GM19035 (cell line): ENCODE measurements around the gene C12orf56.
"Not testable (repeated sequence)": the region's sequence is repeated elsewhere in the genome, so short reads cannot be mapped to it uniquely, and the experiment has no call there.

Source experiments
- ATAC-seq: cut with Tn5 transposase; IDR thresholded peaks from one replicate; pipeline ENCODE4 v1.9.1; 2021; ENCODE audit not compliant: unreplicated experiment

Gene C12orf56

DNA sequence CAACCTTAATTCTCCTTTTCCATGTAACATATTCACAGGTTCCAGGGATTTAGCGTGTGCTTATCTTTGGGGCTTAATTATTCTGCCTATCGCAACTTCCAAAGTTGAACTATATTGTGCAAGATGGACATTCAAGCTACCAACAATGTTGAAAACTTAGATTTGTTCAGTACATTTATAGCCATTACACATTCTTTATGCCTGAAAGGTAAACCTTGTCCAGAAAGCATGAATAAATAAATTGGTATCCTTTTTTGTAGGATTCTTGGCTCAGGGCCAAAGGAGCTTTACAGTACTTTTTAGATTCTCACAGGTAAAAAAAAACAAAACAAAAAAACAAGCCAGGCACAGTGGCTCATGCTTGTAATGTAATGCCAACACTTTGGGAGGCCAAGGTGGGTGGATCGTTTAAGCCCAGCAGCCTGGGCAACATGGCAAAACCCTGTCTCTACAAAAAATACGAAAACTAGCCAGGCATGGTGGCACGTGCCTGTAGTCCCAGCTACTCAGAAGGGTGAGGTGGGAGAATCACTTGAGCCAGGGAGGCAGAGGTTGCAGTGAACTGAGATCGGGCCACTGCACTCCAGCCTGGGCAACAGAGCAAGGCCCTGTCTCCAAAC is 3.3 kb downstream of the C12orf56 start:
- ATAC-seq = no peak

DNA sequence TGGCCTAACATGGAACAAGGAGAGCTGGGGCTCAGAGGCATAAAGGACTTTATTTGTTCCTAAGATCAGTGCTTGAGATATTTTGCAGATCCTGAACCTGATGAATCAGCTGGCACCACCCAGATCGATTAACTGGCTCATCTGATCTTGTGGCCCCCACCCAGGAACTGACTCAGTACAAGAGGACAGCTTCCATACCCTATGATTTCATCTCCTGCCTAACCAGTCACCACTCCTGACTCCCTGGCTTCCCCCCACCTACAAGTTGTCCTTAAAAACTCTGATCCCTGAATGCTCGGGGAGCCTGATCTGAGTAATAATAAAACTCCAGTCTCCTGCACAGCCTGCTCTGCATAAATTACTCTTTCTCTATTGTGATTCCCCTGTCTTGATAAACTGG is 5.1 kb downstream of the C12orf56 start:
- no peak for ATAC-seq

DNA sequence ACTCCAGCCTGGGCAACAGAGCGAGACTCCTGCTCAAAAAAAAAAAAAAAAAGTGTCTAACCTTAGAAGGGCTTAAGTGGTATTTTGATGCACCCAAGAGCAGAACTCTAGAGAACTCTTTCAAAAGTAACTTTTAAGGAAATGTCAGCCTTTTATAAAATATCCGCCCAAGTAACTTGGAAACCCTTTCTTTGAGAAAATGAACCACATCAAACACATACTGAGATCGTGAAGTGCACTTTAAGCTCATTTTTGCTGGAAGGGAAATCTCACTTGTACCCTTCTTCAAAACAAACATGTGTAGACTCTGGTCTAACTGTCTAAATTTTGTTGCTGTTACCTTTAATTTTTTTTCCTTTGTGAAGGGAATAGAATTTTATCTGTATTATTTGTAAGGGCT is 5.5 kb downstream of the C12orf56 start:
- ATAC-seq = no peak

DNA sequence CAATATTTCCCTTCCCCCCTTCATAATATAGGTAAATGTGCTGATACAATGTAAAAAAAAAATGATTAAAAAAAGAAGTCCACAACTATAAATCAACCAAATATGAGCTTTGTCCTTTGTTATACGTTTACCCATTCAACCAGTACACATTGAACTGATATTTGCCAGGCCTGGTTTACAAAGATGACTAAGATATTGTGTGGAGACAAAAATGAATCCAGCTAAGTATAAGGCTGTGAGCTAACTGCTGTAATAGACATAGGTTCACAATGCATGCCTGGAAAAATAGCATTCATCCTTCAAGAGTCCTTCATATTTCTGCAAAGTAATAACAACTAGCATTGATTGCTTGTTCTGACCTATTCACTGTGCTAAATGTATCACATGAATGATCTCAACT is 6.9 kb downstream of the C12orf56 start:
- ATAC-seq = no peak

DNA sequence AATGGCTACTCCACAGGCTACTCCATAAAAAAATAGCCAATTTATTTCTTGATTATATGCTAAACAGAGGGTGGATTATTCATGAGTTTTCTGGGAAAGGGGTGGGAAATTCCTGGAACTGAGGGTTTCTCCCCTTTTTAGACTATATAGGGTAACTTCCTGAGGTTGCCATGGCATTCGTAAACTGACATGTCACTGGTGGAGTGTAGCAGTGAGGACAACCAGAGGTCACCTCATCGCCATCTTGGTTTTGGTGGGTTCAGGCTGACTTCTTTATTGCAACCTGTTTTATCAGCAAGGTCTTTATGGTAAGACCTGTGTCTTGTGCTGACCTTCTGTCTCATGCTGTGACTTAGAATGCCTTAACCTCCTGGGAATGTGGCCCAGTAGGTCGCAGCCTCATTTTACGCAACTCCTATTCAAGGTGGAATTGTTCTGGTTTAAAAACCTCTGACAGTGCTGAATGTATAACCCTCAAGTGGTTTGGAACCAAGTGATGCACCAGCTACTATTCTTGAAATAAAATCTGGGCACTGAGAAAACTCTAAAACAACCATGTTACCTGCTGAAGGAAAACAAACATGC is 27.7 kb downstream of the C12orf56 start:
- ATAC-seq = no peak

DNA sequence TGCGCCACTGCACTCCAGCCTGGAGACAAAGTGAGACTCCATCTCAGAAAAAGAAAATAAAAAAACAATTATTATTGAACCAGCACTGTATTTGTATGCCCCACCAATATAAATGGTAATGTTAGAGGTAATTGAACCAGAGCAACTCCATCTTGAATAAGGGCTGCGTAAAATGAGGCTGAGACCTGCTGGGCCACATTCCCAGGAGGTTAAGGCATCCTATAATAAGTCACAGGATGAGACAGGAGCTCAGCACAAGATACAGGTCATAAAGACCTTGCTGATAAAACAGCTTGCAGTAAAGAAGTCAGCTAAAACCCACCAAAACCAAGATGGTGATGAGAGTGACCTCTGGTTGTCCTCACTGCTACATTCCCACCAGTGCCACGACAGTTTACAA is 29.4 kb downstream of the C12orf56 start:
- not testable (repeated sequence) for ATAC-seq

DNA sequence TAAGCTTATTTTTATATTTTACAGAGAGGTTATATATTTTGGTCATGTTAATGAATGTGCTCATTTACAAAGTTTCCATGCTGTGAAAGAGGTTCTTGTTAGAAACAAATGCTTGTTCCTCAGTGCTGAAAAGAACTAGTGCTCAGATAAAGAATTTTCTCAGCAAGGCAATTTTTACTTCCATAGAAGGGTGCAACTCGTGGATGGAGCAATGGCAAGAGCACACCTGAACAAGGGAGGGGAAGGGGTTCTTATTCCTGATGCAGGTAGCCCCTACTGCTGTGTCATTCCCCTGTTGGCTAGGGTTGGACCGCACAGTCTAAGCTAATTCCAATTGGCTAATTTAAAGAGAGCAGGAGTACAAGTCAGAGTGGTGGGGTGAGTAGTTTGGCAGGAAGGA is 34.3 kb downstream of the C12orf56 start:
- ATAC-seq = not testable (repeated sequence)

DNA sequence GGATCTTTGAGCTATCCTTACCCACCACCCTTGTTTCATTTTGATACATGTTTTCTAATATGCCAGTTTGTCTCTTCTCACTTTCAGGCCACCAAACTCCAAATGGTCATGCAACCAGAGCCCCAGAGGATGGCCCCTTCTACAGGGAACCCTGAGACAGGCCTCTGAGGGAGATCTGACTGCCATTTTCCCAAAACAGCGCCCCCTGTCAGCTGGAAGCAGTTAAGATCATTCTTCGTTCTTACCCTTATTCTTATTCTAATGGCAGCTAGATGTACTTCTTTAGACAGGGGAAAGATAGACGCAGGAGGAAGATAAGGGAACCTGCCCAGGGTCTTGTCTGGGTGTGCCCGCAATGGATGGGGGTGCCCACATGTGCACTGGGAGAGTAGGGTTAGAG is 38.4 kb downstream of the C12orf56 start:
- ATAC-seq = no peak

DNA sequence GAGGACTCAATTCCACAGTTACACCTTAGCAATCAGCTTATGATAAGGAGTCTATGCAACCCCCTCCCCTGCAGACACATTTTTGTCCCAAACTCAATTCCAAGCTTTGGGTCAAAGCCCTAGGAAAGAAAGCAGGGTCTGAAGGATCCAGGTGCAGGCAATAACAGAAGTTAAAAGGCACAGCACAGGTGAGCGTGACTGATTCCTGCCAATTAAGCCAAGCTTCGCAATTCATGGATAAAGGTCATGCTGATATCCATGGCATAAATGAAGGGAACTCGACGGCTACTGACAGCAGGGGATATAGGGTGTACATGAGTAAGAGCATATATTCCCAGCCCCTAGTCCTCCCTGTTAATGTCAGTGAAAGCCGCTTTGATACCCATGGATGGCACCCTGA is 39.3 kb downstream of the C12orf56 start:
- ATAC-seq = no peak

DNA sequence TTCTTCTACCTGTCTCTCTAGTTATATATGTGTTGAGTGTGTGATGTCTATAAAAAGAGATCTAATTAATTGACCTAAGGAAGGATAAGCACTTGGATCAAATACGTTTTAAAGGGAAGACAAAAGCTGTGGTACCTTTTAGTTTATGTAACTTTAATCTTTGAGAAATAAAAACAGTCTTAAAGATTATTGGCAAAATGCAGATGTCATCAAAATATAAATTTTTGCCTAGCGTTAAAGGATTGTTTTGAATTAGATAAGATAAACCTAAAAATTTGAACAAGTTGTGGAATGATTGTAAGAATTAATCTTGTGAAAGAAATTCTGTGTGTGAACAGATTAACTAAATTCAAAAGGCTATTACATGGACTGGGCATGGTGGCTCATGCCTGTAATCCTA is 42.9 kb downstream of the C12orf56 start:
- ATAC-seq = no peak

DNA sequence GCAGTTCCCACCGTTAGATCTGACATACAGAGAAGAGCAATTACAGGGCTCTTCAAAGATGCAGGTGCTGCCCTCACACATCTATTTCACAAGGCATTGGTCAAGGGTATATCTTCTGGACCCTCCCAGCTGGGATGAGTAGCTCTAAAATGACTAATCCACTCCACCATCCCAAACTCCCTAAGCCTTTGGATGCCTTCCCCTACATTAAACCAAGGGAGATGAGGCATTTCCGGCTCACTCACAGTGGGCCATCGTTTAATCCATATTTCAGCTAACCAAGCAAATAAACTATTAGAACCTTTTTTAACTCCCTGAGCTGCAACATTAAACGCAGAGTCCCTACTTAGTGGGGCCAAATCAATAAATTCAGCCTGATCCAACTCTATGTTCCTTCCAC is 45.9 kb downstream of the C12orf56 start:
- not testable (repeated sequence) for ATAC-seq

DNA sequence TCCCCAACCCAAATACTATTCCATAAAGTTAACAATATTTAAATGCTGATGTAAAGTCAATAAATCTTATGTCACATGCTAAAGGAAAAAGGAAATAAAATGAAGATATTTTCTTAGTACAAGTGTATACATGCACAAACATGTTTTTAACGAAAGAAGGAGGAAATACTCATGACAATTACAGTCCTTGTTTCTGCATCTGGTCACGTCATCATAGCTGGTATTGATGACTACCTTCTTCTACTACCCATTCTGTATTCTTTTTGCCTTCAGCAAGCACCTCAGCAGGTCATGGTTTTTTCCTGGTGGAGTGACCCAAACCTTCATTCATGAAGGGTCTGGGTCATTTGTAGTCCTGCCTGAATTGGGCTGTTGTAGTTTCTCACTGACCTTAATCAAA is 50.0 kb downstream of the C12orf56 start:
- ATAC-seq = not testable (repeated sequence)

DNA sequence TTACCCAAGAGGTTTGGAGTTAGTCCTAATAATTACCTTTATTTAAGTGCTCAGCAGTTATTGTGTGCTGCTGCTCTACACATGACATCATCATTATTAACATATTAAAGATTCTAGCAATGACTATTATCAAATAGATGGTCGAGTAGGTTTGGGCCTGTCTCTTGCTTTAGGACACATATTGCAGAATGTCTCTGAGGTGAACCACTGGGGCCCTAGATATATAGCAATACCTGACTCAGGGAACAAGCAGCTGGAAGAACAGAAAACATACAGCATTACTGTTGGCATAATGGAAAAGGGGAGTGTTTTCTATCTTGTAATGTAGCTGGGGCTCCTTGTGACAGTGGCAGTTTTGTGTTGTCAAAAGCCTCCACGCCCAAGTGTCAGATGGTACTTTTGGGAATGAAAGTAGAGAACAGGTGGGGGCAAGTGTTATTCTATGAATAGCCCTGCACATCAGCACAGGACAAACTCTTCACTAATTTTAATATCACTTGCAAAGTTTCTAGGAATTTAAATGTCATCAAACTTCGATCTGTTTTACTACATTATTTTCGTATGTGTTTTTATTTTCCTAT is 54.6 kb downstream of the C12orf56 start:
- ATAC-seq = no peak

DNA sequence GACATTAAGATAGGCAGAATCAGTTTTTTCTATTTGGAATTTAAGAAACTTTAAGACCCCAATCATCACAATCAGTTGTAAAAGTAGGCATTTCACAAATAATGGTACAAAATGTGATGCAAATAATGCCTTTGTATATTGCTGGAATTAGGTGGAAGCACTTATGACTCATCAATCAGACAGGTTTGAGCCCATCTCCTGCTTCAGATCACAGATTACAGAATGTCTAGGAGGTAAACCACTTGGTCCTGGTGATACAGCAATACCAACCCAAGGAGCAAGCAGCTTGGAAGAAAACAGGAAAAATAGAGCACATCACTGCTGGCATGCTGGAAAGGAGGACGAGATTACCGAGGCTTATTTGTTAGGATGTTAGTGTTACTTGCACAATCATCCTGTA is 57.6 kb downstream of the C12orf56 start:
- ATAC-seq = no peak

DNA sequence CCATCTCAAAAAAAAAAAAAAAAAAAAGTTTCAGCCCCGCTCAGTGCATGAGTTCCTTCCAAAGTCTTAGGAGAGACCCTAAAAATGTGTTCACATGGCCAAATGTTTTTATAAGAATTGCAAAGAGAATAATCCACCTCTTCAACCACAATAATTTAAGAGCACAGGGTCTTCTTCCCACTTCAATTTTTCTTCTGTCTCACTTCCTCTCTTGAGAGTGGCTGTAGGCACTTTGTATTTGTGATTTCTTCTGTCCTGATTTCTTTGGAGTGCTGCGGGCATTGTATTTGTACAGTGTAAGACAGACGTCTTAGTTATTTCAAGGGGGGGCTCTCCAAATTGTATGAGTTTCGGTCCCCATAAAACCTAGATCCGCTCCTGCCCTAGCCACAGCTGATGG is 58.3 kb downstream of the C12orf56 start:
- no peak for ATAC-seq

DNA sequence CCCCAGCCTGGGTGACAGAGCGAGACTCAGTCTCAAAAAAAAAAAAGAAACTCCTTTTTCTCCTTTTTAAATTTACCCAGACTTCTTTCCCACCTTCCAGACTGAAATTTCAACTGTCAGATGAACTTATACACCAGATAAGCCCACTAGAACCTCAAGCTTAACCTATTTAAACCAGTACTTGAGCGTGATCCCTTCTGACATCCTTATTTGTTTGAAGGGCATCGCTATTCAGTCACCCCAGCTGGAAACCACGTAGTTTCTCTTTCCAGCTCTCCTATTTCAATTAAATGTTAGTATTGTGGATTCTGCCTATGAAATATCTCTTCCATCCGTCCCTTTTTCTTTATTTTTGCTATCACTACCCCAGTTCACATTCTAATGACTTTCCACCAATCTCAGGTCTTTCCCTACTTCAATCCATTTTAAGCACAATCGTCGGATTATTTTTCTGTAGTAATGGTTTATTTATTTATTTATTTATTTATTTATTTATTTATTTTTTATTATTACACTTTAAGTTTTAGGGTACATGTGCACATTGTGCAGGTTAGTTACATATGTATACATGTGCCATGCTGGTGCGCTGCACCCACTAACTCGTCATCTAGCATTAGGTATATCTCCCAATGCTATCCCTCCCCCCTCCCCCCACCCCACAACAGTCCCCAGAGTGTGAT is 61.4 kb downstream of the C12orf56 start:
- ATAC-seq = not testable (repeated sequence)

DNA sequence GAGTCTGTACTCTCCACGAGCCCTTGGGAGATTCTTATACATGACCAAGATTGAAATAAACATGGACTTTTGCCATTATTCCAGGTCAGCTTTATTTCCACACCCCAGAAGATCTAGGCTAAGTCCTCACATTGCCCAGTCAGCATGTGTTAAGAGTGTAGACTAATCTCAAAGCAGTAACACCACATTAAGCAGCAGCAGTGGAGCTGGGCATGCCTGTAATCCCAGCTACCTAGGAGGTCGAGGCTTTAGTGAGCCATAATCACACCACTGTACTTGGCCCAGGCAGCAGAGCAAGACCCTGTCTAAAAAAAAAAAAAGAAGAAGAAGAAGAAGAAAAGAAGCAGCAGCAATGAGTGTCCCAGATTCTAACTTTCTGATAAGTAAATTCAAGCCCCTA is 65.5 kb downstream of the C12orf56 start:
- ATAC-seq = no peak

DNA sequence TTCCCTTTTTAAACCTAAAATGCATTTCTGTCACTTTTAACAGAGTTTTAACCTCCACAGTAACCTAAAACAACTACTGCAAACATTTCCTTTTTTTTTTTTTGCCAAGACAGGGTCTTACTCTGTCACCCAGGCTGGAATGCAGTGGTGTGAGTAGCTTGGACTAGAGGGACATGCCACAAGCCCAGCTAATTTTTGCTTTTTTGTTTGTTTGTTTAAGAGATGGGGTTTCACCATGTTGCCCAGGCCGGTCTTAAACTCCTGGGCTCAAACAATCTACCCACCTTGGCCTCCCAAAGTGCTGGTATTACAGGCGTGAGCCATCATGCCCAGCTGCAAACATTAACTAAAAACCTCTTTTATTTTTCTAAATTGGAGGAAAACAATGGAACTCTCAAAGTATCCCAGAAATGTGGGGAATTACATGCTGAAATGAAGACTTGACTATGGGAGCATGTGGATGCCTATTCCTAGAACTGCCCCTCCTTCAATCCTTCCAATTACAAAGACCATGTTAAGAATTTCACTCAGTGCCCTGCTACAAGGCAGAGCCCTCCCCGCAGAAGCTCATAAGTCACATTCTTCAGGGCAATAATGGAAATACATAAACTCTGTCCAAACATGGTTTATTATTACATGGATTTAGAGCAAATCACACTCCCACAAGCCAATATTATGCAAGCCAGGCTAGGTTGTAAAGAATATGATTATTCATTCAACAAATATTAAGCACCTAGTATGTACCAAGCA is 66.9 kb downstream of the C12orf56 start:
- ATAC-seq = no peak

DNA sequence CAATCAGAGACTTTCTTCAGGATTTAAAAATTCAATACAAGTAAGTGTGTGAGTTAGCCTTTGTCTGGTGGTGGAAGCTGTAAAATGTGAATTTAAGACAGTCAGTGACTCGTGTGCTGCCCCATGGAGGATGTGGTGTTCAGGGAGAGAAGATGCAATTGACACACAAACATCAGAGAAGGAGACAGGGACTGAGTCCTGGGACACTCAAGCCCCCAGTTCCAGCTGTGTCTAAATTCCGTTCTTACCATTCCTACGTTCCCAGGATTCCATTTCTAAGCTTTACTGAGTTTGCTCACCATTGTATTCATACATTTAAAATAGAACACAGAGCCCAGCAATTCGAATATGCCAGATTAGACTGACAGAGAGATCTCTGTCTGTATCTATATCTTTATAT is 67.6 kb downstream of the C12orf56 start:
- no peak for ATAC-seq

DNA sequence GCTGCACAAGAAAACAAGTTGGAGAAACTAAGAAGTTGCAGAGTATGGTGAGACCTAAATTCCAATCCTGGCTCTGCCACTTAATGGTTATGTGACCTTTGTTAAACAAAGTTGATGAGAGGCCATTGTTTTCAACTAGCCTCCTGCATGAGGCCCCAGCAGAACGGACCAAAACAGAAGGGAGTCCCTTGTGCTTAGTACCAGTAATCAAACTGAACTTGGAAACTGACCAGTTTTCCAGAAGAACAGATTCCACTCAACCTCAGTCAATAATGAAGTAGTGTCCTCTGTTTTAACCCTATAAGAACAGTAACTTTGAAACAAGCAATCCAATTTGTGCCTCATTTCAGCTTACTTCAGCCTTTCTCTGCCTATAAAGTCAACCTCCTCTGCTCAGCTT is 69.9 kb downstream of the C12orf56 start:
- no peak for ATAC-seq

DNA sequence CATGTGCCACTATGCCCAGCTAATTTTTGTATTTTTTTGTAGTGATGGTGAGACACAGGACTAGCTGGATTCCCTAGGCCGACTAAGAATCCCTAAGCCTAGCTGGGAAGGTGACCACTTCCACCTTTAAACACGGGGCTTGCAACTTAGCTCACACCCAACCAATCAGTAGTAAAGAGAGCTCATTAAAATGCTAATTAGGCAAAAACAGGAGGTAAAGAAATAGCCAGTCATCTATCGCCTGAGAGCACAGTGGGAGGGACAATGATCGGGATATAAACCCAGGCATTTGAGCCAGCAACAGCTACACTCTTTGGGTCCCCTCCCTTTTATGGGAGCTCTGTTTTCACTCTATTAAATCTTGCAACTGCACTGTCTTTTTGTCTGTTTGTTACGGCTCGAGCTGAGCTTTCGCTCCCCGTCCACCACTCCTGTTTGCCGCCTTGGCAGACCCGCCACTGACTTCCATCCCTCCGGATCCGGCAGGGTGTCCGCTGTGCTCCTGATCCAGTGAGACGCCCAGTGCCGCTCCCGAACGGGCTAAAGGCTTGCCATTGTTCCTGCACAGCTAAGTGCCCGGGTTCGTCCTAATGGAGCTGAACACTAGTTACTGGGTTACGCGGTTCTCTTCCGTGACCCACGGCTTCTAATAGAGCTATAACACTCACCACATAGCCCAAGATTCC is 70.9 kb downstream of the C12orf56 start:
- ATAC-seq = not testable (repeated sequence)
